ENCODE measurements around the gene HPS3.
"Not testable (repeated sequence)": the region's sequence is repeated elsewhere in the genome, so short reads cannot be mapped to it uniquely, and the experiment has no call there.

Gene HPS3

GRCh38 chr3:149180057-149180573, 50.7 kb downstream of the HPS3 start:
- DNase-seq (ENCODE audit: low read depth, low spot score) = peak; percentile 97
- in situ Hi-C loops (cut with HindIII; ENCODE audit: low sequenced_read_pairs) = no loop called here
- no peak for TF ChIP-seq CTCF (IDR thresholded peaks at IDR 0.05; ENCODE audit: low read depth, low read length)
- no peak overlapping the region for H3K4me3 ChIP-seq (ENCODE audit: low read depth, low read length)

GRCh38 chr3:149181182-149181581, 51.7 kb downstream of the HPS3 start:
- no peak for DNase-seq (ENCODE audit: low read depth, low spot score)
- TF ChIP-seq CTCF (IDR thresholded peaks at IDR 0.05; ENCODE audit: low read depth, low read length) = no peak
- in situ Hi-C loops (cut with HindIII; ENCODE audit: low sequenced_read_pairs) = no loop called here
- no peak overlapping the region for H3K4me3 ChIP-seq (ENCODE audit: low read depth, low read length)

- no peak for DNase-seq (ENCODE audit: low read depth, low spot score)
- no peak overlapping the region for H3K4me3 ChIP-seq (ENCODE audit: low read depth, low read length)
- TF ChIP-seq CTCF (IDR thresholded peaks at IDR 0.05; ENCODE audit: low read depth, low read length) = no peak
- in situ Hi-C loops (cut with HindIII; ENCODE audit: low sequenced_read_pairs) = no loop called here
Measured at GRCh38 chr3:149186219-149186618, 56.8 kb downstream of the HPS3 start.

- no peak for DNase-seq (ENCODE audit: low read depth, low spot score)
- in situ Hi-C loops (cut with HindIII; ENCODE audit: low sequenced_read_pairs) = no loop called here
- no peak for TF ChIP-seq CTCF (IDR thresholded peaks at IDR 0.05; ENCODE audit: low read depth, low read length)
- H3K4me3 ChIP-seq (ENCODE audit: low read depth, low read length) = no peak overlapping the region
Measured at GRCh38 chr3:149186721-149187120, 57.3 kb downstream of the HPS3 start.

GRCh38 chr3:149188494-149188893, 59.1 kb downstream of the HPS3 start:
- no peak for DNase-seq (ENCODE audit: low read depth, low spot score)
- in situ Hi-C loops (cut with HindIII; ENCODE audit: low sequenced_read_pairs) = no loop called here
- no peak for TF ChIP-seq CTCF (IDR thresholded peaks at IDR 0.05; ENCODE audit: low read depth, low read length)
- no peak overlapping the region for H3K4me3 ChIP-seq (ENCODE audit: low read depth, low read length)

- in situ Hi-C loops (cut with HindIII; ENCODE audit: low sequenced_read_pairs) = no loop called here
- DNase-seq (ENCODE audit: low read depth, low spot score) = no peak
- H3K4me3 ChIP-seq (ENCODE audit: low read depth, low read length) = no peak overlapping the region
- no peak for TF ChIP-seq CTCF (IDR thresholded peaks at IDR 0.05; ENCODE audit: low read depth, low read length)
Measured at GRCh38 chr3:149195221-149195620, 65.8 kb downstream of the HPS3 start.

GRCh38 chr3:149196805-149197592, 67.6 kb downstream of the HPS3 start:
- H3K4me3 ChIP-seq (ENCODE audit: low read depth, low read length); DNase-seq (ENCODE audit: low read depth, low spot score); in situ Hi-C loops (cut with HindIII; ENCODE audit: low sequenced_read_pairs): not testable (repeated sequence)
